ENCODE data around the gene NPPB. TPM values are rescaled to one million over a fixed set of nuclear protein-coding genes. Genes with fewer than 3 reads are reported as not detected.

The NPPB gene
- polyA plus RNA-seq, 1 donor = not detected

- DNase-seq (ENCODE audit: low read depth) = no peak
Observed at GRCh38 chr1:11833900-11834299, 24.8 kb downstream of the NPPB start.

- DNase-seq (ENCODE audit: low read depth) = no peak
Observed at GRCh38 chr1:11833497-11833896, 25.2 kb downstream of the NPPB start.

- no peak for DNase-seq (ENCODE audit: low read depth)
Observed at GRCh38 chr1:11831945-11832725, 26.6 kb downstream of the NPPB start.

- no peak for DNase-seq (ENCODE audit: low read depth)
Observed at GRCh38 chr1:11828511-11828910, 30.2 kb downstream of the NPPB start.

- DNase-seq (ENCODE audit: low read depth) = no peak
Observed at GRCh38 chr1:11826946-11827345, 31.8 kb downstream of the NPPB start.

- no peak for DNase-seq (ENCODE audit: low read depth)
Observed at GRCh38 chr1:11825131-11825530, 33.6 kb downstream of the NPPB start.

- DNase-seq (ENCODE audit: low read depth) = no peak
Observed at GRCh38 chr1:11823366-11824137, 35.2 kb downstream of the NPPB start.

GRCh38 chr1:11822091-11822490, 36.7 kb downstream of the NPPB start:
- DNase-seq (ENCODE audit: low read depth) = no peak

GRCh38 chr1:11817192-11817591, 41.6 kb downstream of the NPPB start:
- no peak for DNase-seq (ENCODE audit: low read depth)

GRCh38 chr1:11813021-11813420, 45.7 kb downstream of the NPPB start:
- no peak for DNase-seq (ENCODE audit: low read depth)

Other genes starting within 250 kb of the NPPB start
- gene FBXO2, start 204.5 kb downstream of the NPPB start, polyA plus RNA-seq (ENCODE audit: insufficient read length) = 0.32 TPM
- gene FBXO44, start 204.1 kb downstream of the NPPB start, polyA plus RNA-seq (ENCODE audit: insufficient read length) = 4.9 TPM
- 2.9 TPM for gene FBXO6, start 194.7 kb downstream of the NPPB start, polyA plus RNA-seq (ENCODE audit: insufficient read length)
- 27.2 TPM for gene MAD2L2, start 177.8 kb downstream of the NPPB start, polyA plus RNA-seq (ENCODE audit: insufficient read length)
- gene DRAXIN, start 167.2 kb downstream of the NPPB start, polyA plus RNA-seq (ENCODE audit: insufficient read length) = 0.37 TPM
- gene AGTRAP, start 122.8 kb downstream of the NPPB start, polyA plus RNA-seq (ENCODE audit: insufficient read length) = 18.2 TPM
- gene C1orf167, start 96.8 kb downstream of the NPPB start, polyA plus RNA-seq (ENCODE audit: insufficient read length) = 12.1 TPM
- gene MTHFR, start 53.0 kb downstream of the NPPB start, polyA plus RNA-seq (ENCODE audit: insufficient read length) = 38.7 TPM
- 13.0 TPM for gene CLCN6, start 52.8 kb downstream of the NPPB start, polyA plus RNA-seq (ENCODE audit: insufficient read length)
- gene NPPA, start 11.2 kb downstream of the NPPB start, polyA plus RNA-seq (ENCODE audit: insufficient read length) = 2.1 TPM
- gene KIAA2013, start 67.5 kb upstream of the NPPB start, polyA plus RNA-seq (ENCODE audit: insufficient read length) = 32.5 TPM
- gene PLOD1, start 75.8 kb upstream of the NPPB start, polyA plus RNA-seq (ENCODE audit: insufficient read length) = 146 TPM
- 74.4 TPM for gene MFN2, start 121.5 kb upstream of the NPPB start, polyA plus RNA-seq (ENCODE audit: insufficient read length)
- gene MIIP, start 160.6 kb upstream of the NPPB start, polyA plus RNA-seq (ENCODE audit: insufficient read length) = 18.8 TPM
- gene TNFRSF8, start 204.4 kb upstream of the NPPB start, polyA plus RNA-seq (ENCODE audit: insufficient read length) = 0.22 TPM

Measured in forelimb muscle (tissue), 1 donor.